IMR-90 (cell line): ENCODE measurements around the gene ACER1. TPM values are rescaled to one million over a fixed set of nuclear protein-coding genes. Genes with fewer than 3 reads are reported as not detected.

Experiments
- BHLHE40 ChIP-seq: fragments of 150-350 bp; IDR thresholded peaks from 2 replicates; pipeline ENCODE4 v1.6.1; 2016; ENCODE audit warnings: mild to moderate bottlenecking, low read depth, low read length
- MAZ ChIP-seq: IDR thresholded peaks from 2 replicates; pipeline ENCODE4 v1.6.1; 2012; ENCODE audit warnings: low read depth, mild to moderate bottlenecking, low read length, improper control_type of control experiment, moderate library complexity, borderline replicate concordance
- MXI1 ChIP-seq: IDR thresholded peaks from 2 replicates; pipeline ENCODE4 v1.6.1; 2012; ENCODE audit warnings: low read depth, mild to moderate bottlenecking, low read length, moderate library complexity, borderline replicate concordance
- NFE2L2 ChIP-seq: fragments of 150-350 bp; IDR thresholded peaks from 2 replicates; pipeline ENCODE4 v1.6.1; 2016; ENCODE audit warnings: low read depth, mild to moderate bottlenecking, low read length
- SMC3 ChIP-seq: fragments of 150-350 bp; IDR thresholded peaks from 2 replicates; pipeline ENCODE4 v1.6.1; 2016; ENCODE audit warnings: low read depth, mild to moderate bottlenecking, antibody characterized with exemption, low read length, moderate library complexity
- polyA plus RNA-seq, 3 experiments: library from polyadenylated mRNA; depleted of rRNA; stranded (reverse); fragments of >200 nt; gene quantifications; 2 replicates each; pipeline ENCODE4 v1.2.3, GENCODE V29; 2012; ENCODE audit warnings: low replicate concordance in 1 of 3
- total RNA-seq: library from RNA; depleted of rRNA; stranded (reverse); fragments of >200 nt; gene quantifications from 2 replicates; pipeline ENCODE4 v1.2.3, GENCODE V29; 2012; rRNA removed

ACER1 gene
- total and polyA plus RNA-seq, 2 of the 4 experiments (the other 2 are of a cell fraction), result not detected

- TF ChIP-seq MAZ (no peak), BHLHE40 (no peak), SMC3 (no peak), NFE2L2 (no peak), MXI1 (no peak)
Observed at GRCh38 chr19:6258812-6259311, 74.5 kb downstream of the ACER1 start (continued).

Other genes starting within 250 kb of the ACER1 start
- gene RFX2, start 223.1 kb downstream of the ACER1 start, total RNA-seq, result 2.2 and 2.5 TPM in 2 replicates
- gene RFX2, start 223.1 kb downstream of the ACER1 start, polyA plus RNA-seq (2012; rRNA removed), result 4.9 and 5.6 TPM in 2 replicates
- gene ACSBG2, start 197.9 kb downstream of the ACER1 start, total RNA-seq, result not detected in 2 replicates
- not detected in 2 replicates for gene ACSBG2, start 197.9 kb downstream of the ACER1 start, polyA plus RNA-seq (2012; rRNA removed)
- gene MLLT1, start 53.6 kb downstream of the ACER1 start, total RNA-seq, result 1.3 and 1.7 TPM in 2 replicates
- 30.6 and 45.4 TPM in 2 replicates for gene MLLT1, start 53.6 kb downstream of the ACER1 start, polyA plus RNA-seq (2012; rRNA removed)
- 42.3 and 48.0 TPM in 2 replicates for gene CLPP, start 27.9 kb upstream of the ACER1 start, total RNA-seq
- 103 and 130 TPM in 2 replicates for gene CLPP, start 27.9 kb upstream of the ACER1 start, polyA plus RNA-seq (2012; rRNA removed)
- gene ALKBH7, start 39.2 kb upstream of the ACER1 start, total RNA-seq, result 9.3 and 10.3 TPM in 2 replicates
- 22.5 and 33.0 TPM in 2 replicates for gene ALKBH7, start 39.2 kb upstream of the ACER1 start, polyA plus RNA-seq (2012; rRNA removed)
- 0.54 and 0.56 TPM in 2 replicates for gene PSPN, start 42.3 kb upstream of the ACER1 start, total RNA-seq
- gene PSPN, start 42.3 kb upstream of the ACER1 start, polyA plus RNA-seq (2012; rRNA removed), result 0.34 and 0.37 TPM in 2 replicates
- gene GTF2F1, start 59.6 kb upstream of the ACER1 start, total RNA-seq, result 43.7 and 53.0 TPM in 2 replicates
- gene GTF2F1, start 59.6 kb upstream of the ACER1 start, polyA plus RNA-seq (2012; rRNA removed), result 50.4 and 51.4 TPM in 2 replicates
- gene KHSRP, start 91.2 kb upstream of the ACER1 start, total RNA-seq, result 31.9 and 34.4 TPM in 2 replicates
- gene KHSRP, start 91.2 kb upstream of the ACER1 start, polyA plus RNA-seq (2012; rRNA removed), result 93.7 and 103 TPM in 2 replicates
- not detected in 2 replicates for gene SLC25A41, start 100.2 kb upstream of the ACER1 start, total RNA-seq
- 0.14 TPM in 1 of 2 replicates, not detected in the other for gene SLC25A41, start 100.2 kb upstream of the ACER1 start, polyA plus RNA-seq (2012; rRNA removed)
- 7.0 and 7.8 TPM in 2 replicates for gene SLC25A23, start 126.2 kb upstream of the ACER1 start, total RNA-seq
- gene SLC25A23, start 126.2 kb upstream of the ACER1 start, polyA plus RNA-seq (2012; rRNA removed), result 7.6 and 8.2 TPM in 2 replicates
- gene CRB3, start 130.7 kb upstream of the ACER1 start, total RNA-seq, result not detected in 2 replicates
- not detected in 2 replicates for gene CRB3, start 130.7 kb upstream of the ACER1 start, polyA plus RNA-seq (2012; rRNA removed)
- not detected in 2 replicates for gene DENND1C, start 148.2 kb upstream of the ACER1 start, total RNA-seq
- gene DENND1C, start 148.2 kb upstream of the ACER1 start, polyA plus RNA-seq (2012; rRNA removed), result not detected in 2 replicates
- not detected in 2 replicates for gene TUBB4A, start 168.7 kb upstream of the ACER1 start, total RNA-seq
- gene TUBB4A, start 168.7 kb upstream of the ACER1 start, polyA plus RNA-seq (2012; rRNA removed), result not detected in 2 replicates
- not detected in 2 replicates for gene TNFSF9, start 197.4 kb upstream of the ACER1 start, total RNA-seq
- gene TNFSF9, start 197.4 kb upstream of the ACER1 start, polyA plus RNA-seq (2012; rRNA removed), result 0.10 and 0.11 TPM in 2 replicates